HG03066 (cell line): ENCODE results near the gene WDR48.

Experiments used
- ATAC-seq: cut with Tn5 transposase; IDR thresholded peaks from one replicate; pipeline ENCODE4 v1.9.1; 2021; ENCODE audit warnings: low read depth; ENCODE audit not compliant: unreplicated experiment

WDR48 gene

GRCh38 chr3:39115870-39116269 is 64.1 kb downstream of the WDR48 start:
- no peak for ATAC-seq

DNA sequence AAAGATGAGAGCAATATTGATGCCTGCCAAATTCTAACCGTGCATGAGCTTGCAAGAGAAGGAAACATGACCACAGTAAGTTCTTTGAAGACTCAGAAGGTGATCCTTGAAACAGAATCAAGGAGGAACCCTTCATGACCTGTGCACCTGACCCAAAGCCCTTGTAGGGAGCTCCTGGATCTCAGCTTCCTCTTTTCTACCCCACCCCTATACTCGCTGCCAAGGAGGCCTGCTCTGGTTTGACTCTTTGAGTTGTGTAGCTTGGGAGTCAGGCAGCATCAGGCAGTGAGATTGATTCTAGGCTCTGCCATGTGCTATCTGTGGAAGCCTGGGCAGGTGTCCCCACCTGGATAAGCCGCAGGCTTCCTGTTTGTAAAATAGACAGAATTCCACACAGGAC is 66.3 kb downstream of the WDR48 start:
- ATAC-seq, result no peak

GRCh38 chr3:39118931-39119660 is 67.3 kb downstream of the WDR48 start:
- no peak for ATAC-seq

GRCh38 chr3:39121621-39122020 is 69.8 kb downstream of the WDR48 start:
- ATAC-seq, result no peak

GRCh38 chr3:39122813-39123212 is 71.0 kb downstream of the WDR48 start:
- no peak for ATAC-seq

GRCh38 chr3:39124876-39125840 is 73.3 kb downstream of the WDR48 start:
- no peak for ATAC-seq

- no peak for ATAC-seq
Observed at GRCh38 chr3:39125841-39126500, 74.2 kb downstream of the WDR48 start.

GRCh38 chr3:39126532-39127071 is 74.8 kb downstream of the WDR48 start:
- no peak for ATAC-seq

- ATAC-seq, result no peak
Observed at GRCh38 chr3:39127269-39127907, 75.6 kb downstream of the WDR48 start.

DNA sequence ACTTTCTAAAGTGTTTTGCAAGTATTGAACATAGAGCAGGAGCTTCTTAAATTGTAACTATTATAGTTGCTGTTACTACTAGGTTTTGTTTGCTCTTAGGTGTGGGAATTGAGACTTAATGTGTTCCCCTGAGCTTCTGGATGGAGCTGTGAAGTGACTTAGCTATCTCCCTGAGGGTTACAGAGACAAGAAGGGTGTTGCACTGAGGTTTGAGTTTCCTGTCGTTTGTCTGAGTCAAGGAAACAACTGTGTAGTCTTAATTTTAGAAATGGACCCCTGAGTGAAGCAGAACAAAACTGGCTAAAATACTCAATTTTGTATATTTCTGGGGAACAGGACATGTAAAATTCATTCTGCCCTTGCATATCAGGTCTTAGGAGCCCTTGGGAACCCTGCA is 76.1 kb downstream of the WDR48 start:
- ATAC-seq, result no peak

GRCh38 chr3:39128951-39129350 is 77.1 kb downstream of the WDR48 start:
- no peak for ATAC-seq

GRCh38 chr3:39130026-39130425 is 78.2 kb downstream of the WDR48 start:
- no peak for ATAC-seq

DNA sequence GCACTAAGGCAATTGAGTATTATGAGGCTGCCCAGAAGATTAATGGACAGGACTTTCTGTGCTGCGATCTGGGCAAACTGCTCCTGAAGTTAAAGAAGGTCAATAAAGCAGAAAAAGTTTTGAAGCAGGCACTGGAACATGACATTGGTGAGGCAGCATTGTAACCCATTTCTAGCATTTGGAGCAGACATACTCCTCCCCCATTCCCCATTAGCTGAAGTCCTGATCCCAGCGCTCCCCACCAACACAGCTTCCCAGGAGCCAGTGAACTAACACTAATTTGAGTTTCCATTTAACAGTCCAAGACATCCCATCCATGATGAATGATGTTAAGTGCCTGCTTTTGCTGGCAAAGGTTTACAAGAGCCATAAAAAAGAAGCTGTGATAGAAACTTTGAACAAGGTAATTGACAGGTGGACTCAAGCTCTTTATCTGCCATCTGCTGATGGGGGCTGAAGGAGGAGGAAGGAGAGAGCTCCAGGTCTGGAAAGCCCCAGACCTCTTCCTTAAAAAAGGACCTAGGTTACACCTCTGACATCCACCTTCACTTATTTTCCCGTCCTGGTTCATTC is 79.0 kb downstream of the WDR48 start:
- no peak for ATAC-seq

DNA sequence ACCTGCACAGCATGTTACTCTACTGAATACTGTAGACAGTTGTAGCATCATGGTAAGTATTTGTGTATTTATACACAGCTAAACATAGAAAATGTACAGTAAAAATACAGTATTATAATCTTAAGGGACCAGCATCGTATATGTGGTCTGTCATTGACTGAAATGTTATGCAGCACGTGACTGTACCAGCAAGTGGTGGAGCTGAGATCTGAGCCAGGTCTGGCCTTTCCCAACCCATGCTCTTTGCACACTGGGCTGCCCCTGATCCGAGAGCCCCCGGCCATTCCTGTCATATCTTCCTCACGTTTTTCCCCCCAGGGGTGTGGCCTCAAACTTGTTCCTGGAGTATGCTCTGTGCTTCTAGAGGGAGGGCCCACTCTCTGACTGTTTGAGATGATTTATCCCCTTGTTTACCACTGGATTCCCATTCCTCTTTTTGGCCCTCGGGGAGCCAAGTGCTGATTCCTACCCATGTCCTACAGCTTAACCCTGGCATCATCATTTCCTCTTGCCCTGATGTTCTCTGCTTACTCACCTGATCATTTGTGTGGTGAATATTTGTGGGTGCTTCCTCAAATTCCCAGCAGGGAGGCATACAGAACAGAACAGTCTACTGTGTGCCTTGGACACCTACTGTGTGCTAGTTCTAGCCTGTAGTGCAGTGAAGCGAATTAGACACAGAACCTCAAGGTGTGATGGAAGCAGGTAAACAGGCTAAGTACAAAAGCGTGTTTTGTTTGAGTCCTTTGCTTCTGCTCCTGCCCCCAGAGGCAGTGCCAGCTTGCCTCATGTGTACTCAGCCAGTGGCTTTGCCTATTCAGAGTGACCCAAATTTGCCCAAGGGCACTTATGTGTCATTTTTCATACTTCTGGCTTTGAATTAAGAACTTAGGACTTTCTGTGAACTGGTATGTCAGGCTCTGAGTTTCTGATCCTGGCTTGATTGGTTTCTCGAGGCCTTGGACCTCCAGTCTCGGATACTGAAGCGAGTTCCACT is 80.6 kb downstream of the WDR48 start:
- no peak for ATAC-seq

DNA sequence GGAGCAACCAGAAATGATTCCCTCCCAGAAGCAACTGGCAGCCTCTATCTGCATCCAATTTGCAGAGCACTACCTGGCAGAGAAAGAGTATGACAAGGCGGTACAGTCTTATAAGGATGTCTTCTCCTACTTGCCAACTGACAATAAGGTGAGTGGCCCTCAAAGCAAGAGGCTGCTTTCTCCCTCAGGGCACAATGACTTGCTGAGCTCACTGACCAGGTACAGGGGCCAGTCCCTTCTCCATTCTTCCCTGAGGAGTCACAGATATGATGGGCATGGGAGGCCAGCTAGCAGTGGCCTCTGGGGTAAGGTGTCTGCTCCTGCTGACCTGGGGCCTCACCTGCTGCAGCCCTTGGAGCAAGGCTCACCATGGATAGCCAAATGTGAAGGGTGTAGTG is 81.3 kb downstream of the WDR48 start:
- no peak for ATAC-seq

DNA sequence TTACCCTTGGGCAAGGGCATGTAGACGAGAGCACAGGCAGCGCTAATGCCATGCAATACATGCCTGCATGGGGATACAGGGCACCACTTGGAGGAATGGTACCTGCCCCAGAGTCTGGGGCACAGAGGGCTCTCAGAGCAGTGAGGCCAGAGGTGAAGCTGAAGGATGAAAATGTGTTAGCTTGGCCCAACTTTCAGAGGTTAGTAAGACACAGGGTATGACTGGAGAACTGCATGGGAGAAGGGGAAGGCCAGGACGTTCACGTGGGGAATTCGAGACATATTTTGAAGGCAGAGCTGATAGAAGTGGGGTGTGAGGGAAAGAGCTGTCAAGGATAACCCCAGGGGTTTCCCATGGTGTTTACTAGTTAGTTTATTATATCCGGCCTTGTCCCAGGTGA is 82.0 kb downstream of the WDR48 start:
- no peak for ATAC-seq

DNA sequence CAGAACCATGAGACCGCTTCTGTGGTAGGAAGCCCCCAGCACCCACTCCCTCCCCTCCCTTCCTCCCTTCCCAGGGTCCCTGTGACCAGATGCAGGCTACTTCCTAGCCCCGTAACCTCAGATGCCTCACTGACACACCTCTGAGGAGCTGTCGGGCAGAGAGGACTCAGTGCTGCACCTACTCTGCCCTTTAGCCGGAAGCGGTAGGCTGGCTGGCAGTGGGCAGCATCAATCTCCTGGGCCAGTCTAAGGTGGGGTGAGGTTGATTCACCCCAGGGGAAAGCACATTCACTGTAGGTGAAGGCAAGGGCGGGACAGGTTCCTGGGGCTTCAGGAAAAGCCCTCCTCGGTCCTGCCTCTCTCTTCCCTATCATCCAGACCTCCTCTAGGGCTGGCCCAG is 82.5 kb downstream of the WDR48 start:
- ATAC-seq, result no peak

GRCh38 chr3:39135170-39135805 is 83.5 kb downstream of the WDR48 start:
- no peak for ATAC-seq
